Endothelial cell of coronary artery (primary cell): Measurements from ENCODE around the gene ZNF747. TPM values are rescaled to one million over a fixed set of nuclear protein-coding genes. Genes with fewer than 3 reads are reported as not detected.

Source experiments
- total RNA-seq: library from RNA; depleted of rRNA; stranded (reverse); fragments of >200 nt; gene quantifications from 2 replicates; pipeline ENCODE4 v1.2.3, GENCODE V29; 2014

Gene ZNF747
- 4.6 and 5.9 TPM in 2 replicates for total RNA-seq

DNA sequence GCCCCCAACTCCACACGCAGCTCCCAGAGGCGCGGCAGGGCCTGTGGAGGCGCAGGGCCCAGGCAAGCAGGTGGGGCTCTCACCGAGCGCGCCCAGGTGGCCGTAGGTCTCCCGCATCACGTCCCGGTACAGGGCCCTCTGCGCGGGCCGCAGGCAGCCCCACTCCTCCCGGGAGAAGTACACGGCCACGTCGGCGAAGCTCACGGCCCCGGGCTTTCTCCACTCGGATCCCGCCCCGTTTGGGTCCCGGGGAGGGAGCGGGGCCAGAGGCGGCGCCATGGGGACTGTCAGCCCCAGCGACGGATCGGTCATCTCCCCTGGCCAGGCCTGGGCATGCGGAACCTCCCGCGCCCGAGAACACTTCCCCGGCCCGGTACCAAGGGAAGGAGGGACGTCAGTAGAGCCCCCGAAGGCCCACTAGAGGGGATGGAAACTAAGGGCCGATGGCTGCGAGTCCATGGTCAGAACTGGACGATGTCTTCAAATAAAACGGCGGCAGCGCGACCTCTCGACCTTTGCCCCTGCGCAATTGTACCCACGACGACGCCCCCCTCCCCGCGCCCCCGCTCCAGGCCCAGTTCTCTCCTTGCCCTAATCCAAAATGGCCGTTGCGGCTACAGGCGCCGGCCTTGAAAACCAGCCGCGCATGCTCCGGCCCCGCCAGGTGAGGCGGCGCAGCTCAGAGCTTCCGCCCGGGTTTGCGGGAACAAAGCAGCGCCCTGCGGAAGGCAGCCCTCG, at the start of gene ZNF747:
TSS of gene ZNF747 (minus strand) at position 491 of the 738 bp plus-strand sequence. CDS start at position 312, 179 bp downstream.

DNA sequence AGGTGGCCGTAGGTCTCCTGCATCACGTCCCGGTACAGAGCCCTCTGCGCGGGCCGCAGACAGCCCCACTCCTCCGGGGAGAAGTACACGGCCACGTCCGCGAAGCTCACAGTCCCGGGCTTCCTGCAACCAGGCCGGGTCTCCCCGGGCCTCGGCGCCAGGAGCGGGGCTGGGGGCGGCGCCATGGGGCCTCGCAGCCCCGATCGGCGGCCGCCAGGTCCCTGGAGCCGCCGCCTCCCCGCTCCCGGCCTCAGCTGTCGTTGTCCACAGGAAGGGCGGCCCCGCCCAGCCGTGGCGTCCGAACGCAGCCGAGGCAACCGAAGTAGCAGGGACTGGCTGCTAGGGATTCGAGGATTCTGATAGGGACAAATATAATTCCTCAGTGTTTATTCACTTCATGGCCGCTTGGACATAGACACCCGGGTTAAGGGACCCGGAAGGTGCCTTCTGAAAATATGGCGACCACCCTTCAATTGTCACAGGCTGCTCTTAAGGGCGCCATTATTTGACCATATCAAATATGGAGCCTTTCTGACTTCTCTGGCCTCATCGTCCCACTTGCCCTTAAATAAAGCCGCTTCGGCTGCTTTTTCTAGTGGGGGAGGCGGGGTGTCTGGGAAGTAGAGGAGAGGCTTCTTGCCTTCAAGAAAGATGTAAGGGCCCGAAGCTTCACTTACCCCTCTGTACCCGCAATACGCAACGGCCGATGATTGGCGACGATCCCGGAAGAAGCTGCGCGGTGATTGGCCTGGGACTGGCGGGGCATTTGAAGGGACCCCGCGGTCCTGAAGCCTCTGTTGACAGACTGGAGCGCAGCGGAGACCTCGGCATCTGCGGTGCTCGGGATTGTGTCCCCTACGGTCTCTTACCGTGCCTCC, 37.0 kb upstream of the ZNF747 start, which contains the start of gene ZNF688:
TSS of gene ZNF688 (minus strand) at position 270 of the 878 bp plus-strand sequence. CDS start at position 185, 85 bp downstream.

GRCh38 chr16:30557957-30558788, 23.5 kb upstream of the ZNF747 start, which contains the start of gene ZNF764:
Gene ZNF764 (minus strand): TSS chr16:30558374. CDS start chr16:30558182, 192 bp downstream.

DNA sequence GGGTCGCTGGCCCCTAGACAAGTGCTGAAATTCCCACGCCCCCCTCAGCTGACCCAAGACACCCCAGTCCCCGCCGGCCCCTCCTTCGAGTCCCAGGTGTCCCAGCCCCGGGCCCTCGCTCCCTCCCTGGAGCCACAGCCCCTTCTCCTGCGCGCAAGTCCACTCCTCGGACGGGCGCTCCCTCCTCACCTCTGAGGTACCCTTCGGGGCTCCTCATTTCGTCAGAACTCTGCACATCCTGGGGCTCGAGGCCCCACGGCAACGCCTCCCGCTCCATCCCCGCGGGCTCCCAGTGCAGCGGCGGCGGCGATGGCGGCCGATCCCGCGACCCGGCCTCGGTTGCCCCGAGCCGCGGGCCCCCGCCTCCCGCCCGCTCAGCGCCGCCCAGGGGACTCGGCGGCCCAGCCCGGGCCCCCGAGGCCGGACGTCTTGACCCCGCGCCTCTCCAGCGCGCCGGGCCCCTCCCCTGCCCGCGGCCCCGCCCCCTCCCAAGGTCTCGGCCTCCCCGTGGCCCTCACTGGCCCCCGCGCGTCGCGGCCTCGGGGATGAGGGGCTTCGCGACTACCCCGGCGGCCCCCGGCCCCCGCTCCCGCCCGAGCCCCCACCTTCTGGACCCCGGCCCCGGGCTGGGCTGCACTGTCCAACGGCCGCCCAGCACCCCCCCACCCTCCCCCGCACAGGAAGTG, 8.4 kb downstream of the ZNF747 start, which contains the start of gene ZNF768:
TSS of gene ZNF768 (minus strand) at position 430 of the 686 bp plus-strand sequence. CDS start at position 277, 153 bp downstream.

Other genes starting within 250 kb of the ZNF747 start
- gene CD2BP2, start 179.6 kb downstream of the ZNF747 start, total RNA-seq: 35.4 and 35.5 TPM in 2 replicates
- gene TBC1D10B, start 164.4 kb downstream of the ZNF747 start, total RNA-seq: 30.8 and 34.5 TPM in 2 replicates
- gene MYL11, start 160.1 kb downstream of the ZNF747 start, total RNA-seq: not detected in 2 replicates
- gene SEPTIN1, start 152.3 kb downstream of the ZNF747 start, total RNA-seq: 0.09 TPM in 1 of 2 replicates, not detected in the other
- 13.3 and 21.8 TPM in 2 replicates for gene ZNF48, start 139.4 kb downstream of the ZNF747 start, total RNA-seq
- 7.9 and 9.9 TPM in 2 replicates for gene ZNF771, start 127.3 kb downstream of the ZNF747 start, total RNA-seq
- gene DCTPP1, start 104.8 kb downstream of the ZNF747 start, total RNA-seq: 20.4 and 35.1 TPM in 2 replicates
- gene SEPHS2, start 89.0 kb downstream of the ZNF747 start, total RNA-seq: 13.6 and 13.8 TPM in 2 replicates
- not detected in 2 replicates for gene ITGAL, start 62.1 kb downstream of the ZNF747 start, total RNA-seq
- 12.9 and 17.9 TPM in 2 replicates for gene ZNF768, start 8.3 kb downstream of the ZNF747 start, total RNA-seq
- gene ZNF764, start 23.5 kb upstream of the ZNF747 start, total RNA-seq: 3.1 and 3.7 TPM in 2 replicates
- gene ZNF688, start 36.9 kb upstream of the ZNF747 start, total RNA-seq: 6.1 and 8.5 TPM in 2 replicates
- gene ZNF785, start 50.8 kb upstream of the ZNF747 start, total RNA-seq: 7.1 and 9.4 TPM in 2 replicates
- 3.1 and 3.5 TPM in 2 replicates for gene ZNF689, start 75.5 kb upstream of the ZNF747 start, total RNA-seq
- 3.8 and 5.0 TPM in 2 replicates for gene PRR14, start 116.1 kb upstream of the ZNF747 start, total RNA-seq
- gene FBRS, start 123.6 kb upstream of the ZNF747 start, total RNA-seq: 10.4 and 15.4 TPM in 2 replicates
- gene SRCAP, start 164.3 kb upstream of the ZNF747 start, total RNA-seq: 23.7 and 34.1 TPM in 2 replicates
- gene PHKG2, start 213.6 kb upstream of the ZNF747 start, total RNA-seq: 13.6 and 15.5 TPM in 2 replicates
- gene CFAP119, start 227.2 kb upstream of the ZNF747 start, total RNA-seq: 1.1 and 1.8 TPM in 2 replicates
- 62.3 and 62.9 TPM in 2 replicates for gene RNF40, start 227.5 kb upstream of the ZNF747 start, total RNA-seq